Endodermal cell (in vitro differentiated cells): ENCODE data around the gene PRIMPOL. TPM values are rescaled to one million over a fixed set of nuclear protein-coding genes. Genes with fewer than 3 reads are reported as not detected.
"Not testable (repeated sequence)": the region's sequence is repeated elsewhere in the genome, so short reads cannot be mapped to it uniquely, and the experiment has no call there.

Source experiments
- DNase-seq: peaks from one replicate; pipeline ENCODE4 v3.0.0-alpha.2; 2017
- H3K27ac ChIP-seq: 2 replicates; pipeline ENCODE4 v1.5.1; 2013; ENCODE audit warnings: mild to moderate bottlenecking, low read depth, low read length, moderate library complexity
- H3K27me3 ChIP-seq: 2 replicates; pipeline ENCODE4 v1.6.1; 2013; ENCODE audit warnings: mild to moderate bottlenecking, low read length, moderate library complexity; ENCODE audit not compliant: insufficient read depth, control insufficient read depth, poor library complexity, severe bottlenecking
- H3K36me3 ChIP-seq: 2 replicates; pipeline ENCODE4 v1.7.0; 2013; ENCODE audit warnings: mild to moderate bottlenecking, low read length, moderate library complexity; ENCODE audit not compliant: control insufficient read depth, insufficient read depth
- H3K4me1 ChIP-seq: one replicate; pipeline ENCODE4 v1.7.0; 2013; ENCODE audit warnings: low read length; ENCODE audit not compliant: control insufficient read depth, insufficient read depth
- H3K4me3 ChIP-seq: 2 replicates; pipeline ENCODE4 v1.5.1; 2013; ENCODE audit warnings: mild to moderate bottlenecking, low read length, moderate library complexity
- H3K9ac ChIP-seq: 2 replicates; pipeline ENCODE4 v1.6.1; 2013; ENCODE audit warnings: mild to moderate bottlenecking, low read length, moderate library complexity; ENCODE audit not compliant: poor library complexity, severe bottlenecking; ENCODE audit errors: extremely low read depth
- H3K9me3 ChIP-seq: 2 replicates; pipeline ENCODE4 v1.6.1; 2013; ENCODE audit warnings: mild to moderate bottlenecking, low read length, moderate library complexity; ENCODE audit not compliant: control insufficient read depth
- H3K27ac Mint-ChIP-seq: 2 replicates; pipeline ENCODE4 v1.8.0; 2020; ENCODE audit warnings: mixed read lengths
- H3K27me3 Mint-ChIP-seq: 2 replicates; pipeline ENCODE4 v1.8.0; 2021; ENCODE audit warnings: mild to moderate bottlenecking, mixed read lengths; ENCODE audit not compliant: insufficient read depth
- H3K36me3 Mint-ChIP-seq: 2 replicates; pipeline ENCODE4 v1.8.0; 2020; ENCODE audit warnings: low read depth, mixed read lengths
- H3K4me1 Mint-ChIP-seq: 2 replicates; pipeline ENCODE4 v1.8.0; 2020; ENCODE audit warnings: mixed read lengths
- H3K4me3 Mint-ChIP-seq: 2 replicates; pipeline ENCODE4 v1.8.0; 2020; ENCODE audit warnings: mild to moderate bottlenecking, moderate library complexity, mixed read lengths
- H3K9me3 Mint-ChIP-seq: 2 replicates; pipeline ENCODE4 v1.8.0; 2020; ENCODE audit warnings: mild to moderate bottlenecking, mixed read lengths
- WGBS, 2 experiments: methylation state at CpG; one replicate each; pipeline versions ENCODE4 v1.1.5 to v1.1.7; 2013; ENCODE audit warnings: missing lambda C conversion rate in 2 of 2, mixed read lengths in 1 of 2; ENCODE audit not compliant: insufficient coverage in 1 of 2, insufficient read length in 1 of 2; 5-methylcytosine and 5-hydroxymethylcytosine counted together
- total RNA-seq, 2 donors: library from RNA; stranded (reverse); fragmentation: NEBNext Ultra II Directional in 1 of 2; extraction: Animal tissue kit (Norgen Biotek cat#: 25700) in 1 of 2; gene quantifications; 2 replicates in 1 of 2; 3 replicates in 1 of 2; pipeline ENCODE4 v1.2.1, GENCODE V29; 2021
- TF ChIP-seq, protein P1 (sequence below): fragments of 200-600 bp; sonication (generic); conservative IDR thresholded peaks from 2 replicates; pipeline ENCODE4 v1.5.0; 2021; ENCODE audit warnings: antibody characterized with exemption, mild to moderate bottlenecking

Gene PRIMPOL
- total RNA-seq, 2 donors from 2014 or later, result 10.1 to 12.0 TPM

DNA sequence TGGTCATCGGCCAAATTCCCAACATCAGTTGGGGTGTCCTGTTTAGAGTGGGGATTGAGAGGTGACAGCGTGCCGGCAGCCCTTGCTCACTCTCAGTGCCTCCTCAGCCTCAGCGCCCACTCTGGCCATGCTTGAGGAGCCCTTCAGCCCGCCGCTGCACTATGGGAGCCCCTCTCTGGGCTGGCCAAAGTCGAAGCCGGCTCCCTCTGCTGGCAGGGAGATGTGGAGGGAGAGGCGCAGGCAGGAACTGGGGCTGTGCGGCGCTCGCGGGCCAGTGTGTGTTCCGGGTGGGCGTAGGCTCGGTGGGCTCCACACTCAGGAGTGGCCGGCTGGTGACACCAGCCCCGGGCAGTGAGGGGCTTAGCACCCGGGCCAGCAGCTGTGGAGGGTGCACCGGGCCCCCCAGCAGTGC, 91.4 kb downstream of the PRIMPOL start:
- TF ChIP-seq, protein P1, sequence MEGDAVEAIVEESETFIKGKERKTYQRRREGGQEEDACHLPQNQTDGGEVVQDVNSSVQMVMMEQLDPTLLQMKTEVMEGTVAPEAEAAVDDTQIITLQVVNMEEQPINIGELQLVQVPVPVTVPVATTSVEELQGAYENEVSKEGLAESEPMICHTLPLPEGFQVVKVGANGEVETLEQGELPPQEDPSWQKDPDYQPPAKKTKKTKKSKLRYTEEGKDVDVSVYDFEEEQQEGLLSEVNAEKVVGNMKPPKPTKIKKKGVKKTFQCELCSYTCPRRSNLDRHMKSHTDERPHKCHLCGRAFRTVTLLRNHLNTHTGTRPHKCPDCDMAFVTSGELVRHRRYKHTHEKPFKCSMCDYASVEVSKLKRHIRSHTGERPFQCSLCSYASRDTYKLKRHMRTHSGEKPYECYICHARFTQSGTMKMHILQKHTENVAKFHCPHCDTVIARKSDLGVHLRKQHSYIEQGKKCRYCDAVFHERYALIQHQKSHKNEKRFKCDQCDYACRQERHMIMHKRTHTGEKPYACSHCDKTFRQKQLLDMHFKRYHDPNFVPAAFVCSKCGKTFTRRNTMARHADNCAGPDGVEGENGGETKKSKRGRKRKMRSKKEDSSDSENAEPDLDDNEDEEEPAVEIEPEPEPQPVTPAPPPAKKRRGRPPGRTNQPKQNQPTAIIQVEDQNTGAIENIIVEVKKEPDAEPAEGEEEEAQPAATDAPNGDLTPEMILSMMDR, result no peak
- peaks cover 2% of the 10 kb centered on the region for H3K4me1 ChIP-seq
- Mint-ChIP-seq H3K4me3 (no peak overlapping the region), H3K27me3 (no peaks in the 10 kb centered on the region), H3K36me3 (no peaks in the 10 kb centered on the region), H3K4me1 (peaks cover 2% of the 10 kb centered on the region), H3K27ac (no peak overlapping the region), H3K9me3 (peaks cover 30% of the 10 kb centered on the region)
- 92 to 96% methylated on average over 5 to 20 of the region's 20 CpGs for WGBS, 2 experiments
- no peak overlapping the region for H3K9ac ChIP-seq
- H3K36me3 ChIP-seq, result no peaks in the 10 kb centered on the region
- no peak overlapping the region for H3K4me3 ChIP-seq
- peaks cover 21% of the 10 kb centered on the region for H3K9me3 ChIP-seq
- no peaks in the 10 kb centered on the region for H3K27me3 ChIP-seq
- H3K27ac ChIP-seq, result no peak overlapping the region
- peak; percentile 64 for DNase-seq

DNA sequence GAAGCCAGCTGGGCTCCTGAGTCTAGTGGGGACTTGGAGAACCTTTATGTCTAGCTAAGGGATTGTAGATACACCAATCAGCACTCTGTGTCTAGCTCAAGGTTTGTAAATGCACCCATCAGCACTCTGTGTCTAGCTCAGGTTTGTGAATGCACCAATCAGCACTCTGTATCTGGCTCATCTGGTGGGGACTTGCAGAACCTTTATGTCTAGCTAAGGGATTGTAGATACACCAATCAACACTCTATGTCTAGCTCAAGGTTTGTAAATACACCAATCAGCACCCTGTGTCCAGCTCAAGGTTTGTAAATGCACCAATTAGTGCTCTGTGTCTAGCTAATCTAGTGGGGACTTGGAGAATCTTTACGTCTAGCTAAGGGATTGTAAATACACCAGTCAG, 92.1 kb downstream of the PRIMPOL start:
- not testable (repeated sequence) for H3K27me3 ChIP-seq, H3K36me3 Mint-ChIP-seq, H3K27ac Mint-ChIP-seq, H3K27ac ChIP-seq, H3K4me1 Mint-ChIP-seq, DNase-seq, H3K4me1 ChIP-seq, H3K36me3 ChIP-seq, H3K4me3 ChIP-seq, H3K9ac ChIP-seq, H3K27me3 Mint-ChIP-seq, H3K4me3 Mint-ChIP-seq
- H3K9me3 ChIP-seq, result peaks cover 21% of the 10 kb centered on the region
- peaks cover 30% of the 10 kb centered on the region for H3K9me3 Mint-ChIP-seq
- 100% methylated on average over 1 of the region's 1 CpG; no CpG with 5 or more reads in 1 of the 2 experiments for WGBS, 2 experiments

- peaks cover 17% of the 10 kb centered on the region for H3K4me1 Mint-ChIP-seq
- H3K9me3 Mint-ChIP-seq, result peaks cover 30% of the 10 kb centered on the region
- TF ChIP-seq, protein P1, result no peak
- no peaks in the 10 kb centered on the region for H3K36me3 Mint-ChIP-seq
- no peaks in the 10 kb centered on the region for H3K36me3 ChIP-seq
- 93% methylated on average over 4 of the region's 4 CpGs; no CpG with 5 or more reads in 1 of the 2 experiments for whole genome bisulfite sequencing, 2 experiments
- no peak for DNase-seq
- no peak overlapping the region for H3K27ac Mint-ChIP-seq
- H3K4me3 ChIP-seq, result no peak overlapping the region
- no peaks in the 10 kb centered on the region for H3K27me3 Mint-ChIP-seq
- H3K4me3 Mint-ChIP-seq, result no peak overlapping the region
- no peak overlapping the region for H3K9ac ChIP-seq
- H3K27ac ChIP-seq, result no peak overlapping the region
- peaks cover 21% of the 10 kb centered on the region for H3K9me3 ChIP-seq
- peaks cover 17% of the 10 kb centered on the region for H3K4me1 ChIP-seq
- no peaks in the 10 kb centered on the region for H3K27me3 ChIP-seq
Observed at GRCh38 chr4:184743650-184744049, 94.1 kb downstream of the PRIMPOL start.

DNA sequence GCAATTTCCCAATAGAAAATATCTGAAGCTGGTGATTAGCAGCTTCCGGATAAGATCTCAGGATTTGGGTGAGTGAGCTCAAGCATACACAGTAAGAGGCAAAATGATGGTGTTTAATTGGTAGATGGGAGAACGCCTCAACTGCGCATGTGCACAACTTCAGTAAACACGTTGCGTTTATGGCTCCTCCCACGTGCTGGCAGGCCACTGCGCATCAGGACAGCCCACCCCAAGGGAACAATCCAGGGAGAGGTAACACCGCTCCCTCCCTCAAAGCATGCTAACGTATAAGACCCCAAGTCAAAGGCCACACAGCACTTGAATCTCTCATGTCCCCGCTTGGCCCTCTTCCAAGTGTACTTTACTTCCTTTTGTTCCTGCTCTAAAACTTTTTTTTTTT, 94.7 kb downstream of the PRIMPOL start:
- no peaks in the 10 kb centered on the region for H3K36me3 ChIP-seq
- Mint-ChIP-seq H3K27me3 (no peaks in the 10 kb centered on the region), H3K9me3 (peaks cover 30% of the 10 kb centered on the region), H3K4me1 (peaks cover 17% of the 10 kb centered on the region), H3K27ac (no peak overlapping the region), H3K36me3 (no peaks in the 10 kb centered on the region), H3K4me3 (no peak overlapping the region)
- no peak overlapping the region for H3K9ac ChIP-seq
- no peak for DNase-seq
- WGBS, 2 experiments, result 97 to 100% methylated on average over 1 to 10 of the region's 10 CpGs
- H3K4me3 ChIP-seq, result no peak overlapping the region
- TF ChIP-seq, protein P1, result no peak
- peaks cover 17% of the 10 kb centered on the region for H3K4me1 ChIP-seq
- H3K27me3 ChIP-seq, result no peaks in the 10 kb centered on the region
- H3K27ac ChIP-seq, result no peak overlapping the region
- H3K9me3 ChIP-seq, result peaks cover 21% of the 10 kb centered on the region
